GM23338 (cell line): ENCODE results near the gene SEMA4D. TPM values are rescaled to one million over a fixed set of nuclear protein-coding genes. Genes with fewer than 3 reads are reported as not detected.

ENCODE experiments used
- ATAC-seq: fragments of 200-7000 bp; cut with Tn5 transposase; 3 replicates; pipeline ENCODE4 v1.9.1; 2020
- DNase-seq: peaks from one replicate; pipeline ENCODE4 v3.0.0-alpha.2; 2015; ENCODE audit warnings: low spot score
- H2AFZ ChIP-seq: fragments of 200-600 bp; sonication (generic); 2 replicates; pipeline ENCODE4 v1.8.0; 2016; ENCODE audit warnings: antibody characterized with exemption, mild to moderate bottlenecking, moderate library complexity
- H3F3A ChIP-seq: fragments of 200-600 bp; sonication (generic); replicated peaks from 2 replicates; pipeline ENCODE4 v1.8.0; 2017; ENCODE audit warnings: antibody characterized with exemption, mixed run types, low read depth
- H3K27ac ChIP-seq: fragments of 200-600 bp; sonication (generic); 2 replicates; pipeline ENCODE4 v1.6.1; 2016; ENCODE audit warnings: low read depth
- H3K27me3 ChIP-seq: fragments of 200-600 bp; sonication (generic); 2 replicates; pipeline ENCODE4 v1.8.0; 2016; ENCODE audit warnings: mild to moderate bottlenecking, mixed run types, moderate library complexity; ENCODE audit not compliant: insufficient read depth
- H3K36me3 ChIP-seq: fragments of 200-600 bp; sonication (generic); 2 replicates; pipeline ENCODE4 v1.8.0; 2016; ENCODE audit warnings: mild to moderate bottlenecking; ENCODE audit not compliant: insufficient read depth
- H3K4me1 ChIP-seq: fragments of 200-600 bp; sonication (generic); 2 replicates; pipeline ENCODE4 v1.8.0; 2016; ENCODE audit warnings: mild to moderate bottlenecking, moderate library complexity; ENCODE audit not compliant: insufficient read depth
- H3K4me2 ChIP-seq: fragments of 200-600 bp; sonication (generic); 2 replicates; pipeline ENCODE4 v1.7.1; 2017; ENCODE audit warnings: mixed run types
- H3K4me3 ChIP-seq: fragments of 200-600 bp; sonication (generic); 2 replicates; pipeline ENCODE4 v1.6.1; 2016; ENCODE audit warnings: mixed run types
- H3K79me2 ChIP-seq: fragments of 200-600 bp; sonication (generic); replicated peaks from 2 replicates; pipeline ENCODE4 v1.8.0; 2017; ENCODE audit warnings: mild to moderate bottlenecking; ENCODE audit not compliant: insufficient read depth
- H3K9me2 ChIP-seq: fragments of 200-600 bp; sonication (generic); 2 replicates; pipeline ENCODE4 v1.8.0; 2017; ENCODE audit not compliant: insufficient read depth
- H4K20me1 ChIP-seq: fragments of 200-600 bp; sonication (generic); replicated peaks from 2 replicates; pipeline ENCODE4 v1.8.0; 2017; ENCODE audit warnings: mild to moderate bottlenecking; ENCODE audit not compliant: insufficient read depth
- H3K27ac Mint-ChIP-seq: 2 replicates; pipeline ENCODE4 v1.8.0; 2020; ENCODE audit warnings: inconsistent platforms, mild to moderate bottlenecking, moderate library complexity, mixed read lengths
- H3K27me3 Mint-ChIP-seq: 3 replicates; pipeline ENCODE4 v1.8.0; 2022; ENCODE audit warnings: low read depth, mild to moderate bottlenecking, moderate library complexity, mixed read lengths, inconsistent platforms; ENCODE audit not compliant: insufficient read depth, poor library complexity
- H3K36me3 Mint-ChIP-seq: 3 replicates; pipeline ENCODE4 v1.8.0; 2021; ENCODE audit warnings: low read depth, mild to moderate bottlenecking, inconsistent platforms, moderate library complexity, mixed read lengths
- H3K4me1 Mint-ChIP-seq: 3 replicates; pipeline ENCODE4 v1.8.0; 2020; ENCODE audit warnings: mild to moderate bottlenecking, inconsistent platforms, mixed read lengths
- H3K4me3 Mint-ChIP-seq: 3 replicates; pipeline ENCODE4 v1.8.0; 2021; ENCODE audit warnings: moderate library complexity, mild to moderate bottlenecking, inconsistent platforms, mixed read lengths
- H3K9me3 Mint-ChIP-seq: 3 replicates; pipeline ENCODE4 v1.8.0; 2020; ENCODE audit warnings: moderate library complexity, mild to moderate bottlenecking, inconsistent platforms, mixed read lengths
- EZH2 ChIP-seq: fragments of 200-600 bp; sonication (generic); IDR thresholded peaks from one replicate; pipeline ENCODE4 v1.8.0; 2017; ENCODE audit warnings: antibody characterized with exemption, mild to moderate bottlenecking, low read depth; ENCODE audit not compliant: unreplicated experiment
- EZH2phosphoT487 ChIP-seq: fragments of 200-600 bp; sonication (generic); IDR thresholded peaks from one replicate; pipeline ENCODE4 v1.8.1; 2018; ENCODE audit warnings: antibody characterized with exemption; ENCODE audit not compliant: unreplicated experiment
- JUNB ChIP-seq: IDR thresholded peaks from one replicate; pipeline ENCODE4 v1.6.1; 2016; ENCODE audit warnings: antibody characterized with exemption; ENCODE audit not compliant: unreplicated experiment
- POLR2AphosphoS5 ChIP-seq: IDR thresholded peaks from 2 replicates; pipeline ENCODE4 v1.6.1; 2016; ENCODE audit warnings: antibody characterized with exemption, low read depth
- ZNF114 ChIP-seq: fragments of 250-450 bp; sonication (Bioruptor Pico); IDR thresholded peaks from 2 replicates; pipeline ENCODE4 v1.5.0; 2020; ENCODE audit warnings: mild to moderate bottlenecking, moderate library complexity
- ZNF331 ChIP-seq: fragments of 250-450 bp; sonication (Bioruptor Pico); IDR thresholded peaks from 2 replicates; pipeline ENCODE4 v1.5.0; 2020; ENCODE audit warnings: low read depth, mild to moderate bottlenecking, moderate library complexity
- polyA plus RNA-seq: library from polyadenylated mRNA; unstranded; fragments of >200 nt; fragmentation: Nextera tagmentation; extraction: Ambion mirVana; gene quantifications from 2 replicates; pipeline ENCODE4 v1.2.1, GENCODE V29; 2016
- total RNA-seq: library from RNA; depleted of rRNA; stranded (reverse); fragments of >200 nt; shearing (Covaris generic); gene quantifications from 2 replicates; pipeline ENCODE4 v1.2.3, GENCODE V29; 2014
- TF ChIP-seq, protein P1 (sequence below): IDR thresholded peaks from 2 replicates; pipeline ENCODE4 v1.6.1; 2016; ENCODE audit warnings: antibody characterized with exemption
- TF ChIP-seq, protein P2 (sequence below), 2 experiments: fragments of 200-600 bp in 1 of 2; sonication (generic) in 1 of 2; conservative IDR thresholded peaks; 2 replicates each; pipeline versions ENCODE4 v1.5.1 to v1.6.1; 2016 to 2017; ENCODE audit warnings: antibody characterized with exemption in 2 of 2, low read depth in 2 of 2, mild to moderate bottlenecking in 2 of 2, moderate library complexity in 1 of 2
- TF ChIP-seq, protein P3 (sequence below): IDR thresholded peaks from one replicate; pipeline ENCODE4 v1.6.1; 2018; ENCODE audit warnings: antibody characterized with exemption; ENCODE audit not compliant: unreplicated experiment

The SEMA4D gene
- total and polyA plus RNA-seq, 2 experiments from 2014 or later: 19.3 to 63.0 TPM

DNA sequence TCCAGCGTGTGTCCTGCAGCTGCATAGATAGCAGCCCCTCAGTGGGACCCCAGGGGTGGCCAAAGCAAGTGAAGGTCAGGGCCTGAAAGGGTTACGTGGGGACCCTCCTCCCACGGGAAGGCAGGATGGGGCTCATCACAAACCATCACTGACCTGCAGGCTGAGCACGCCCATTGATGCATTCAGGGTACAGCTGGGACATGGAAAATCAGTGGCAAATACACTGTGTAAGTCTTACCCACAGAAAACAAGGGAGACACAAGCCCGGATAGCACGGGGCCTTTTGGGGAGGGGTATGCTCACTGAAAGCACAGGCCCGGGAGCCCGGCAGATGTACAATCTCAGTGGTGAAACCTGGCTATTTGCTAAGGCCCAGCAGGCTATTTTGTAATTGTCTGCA, 49.1 kb downstream of the SEMA4D start (continued):
- TF ChIP-seq, protein P1, sequence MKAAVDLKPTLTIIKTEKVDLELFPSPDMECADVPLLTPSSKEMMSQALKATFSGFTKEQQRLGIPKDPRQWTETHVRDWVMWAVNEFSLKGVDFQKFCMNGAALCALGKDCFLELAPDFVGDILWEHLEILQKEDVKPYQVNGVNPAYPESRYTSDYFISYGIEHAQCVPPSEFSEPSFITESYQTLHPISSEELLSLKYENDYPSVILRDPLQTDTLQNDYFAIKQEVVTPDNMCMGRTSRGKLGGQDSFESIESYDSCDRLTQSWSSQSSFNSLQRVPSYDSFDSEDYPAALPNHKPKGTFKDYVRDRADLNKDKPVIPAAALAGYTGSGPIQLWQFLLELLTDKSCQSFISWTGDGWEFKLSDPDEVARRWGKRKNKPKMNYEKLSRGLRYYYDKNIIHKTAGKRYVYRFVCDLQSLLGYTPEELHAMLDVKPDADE: no peak
- no peak for TF ChIP-seq EZH2

DNA sequence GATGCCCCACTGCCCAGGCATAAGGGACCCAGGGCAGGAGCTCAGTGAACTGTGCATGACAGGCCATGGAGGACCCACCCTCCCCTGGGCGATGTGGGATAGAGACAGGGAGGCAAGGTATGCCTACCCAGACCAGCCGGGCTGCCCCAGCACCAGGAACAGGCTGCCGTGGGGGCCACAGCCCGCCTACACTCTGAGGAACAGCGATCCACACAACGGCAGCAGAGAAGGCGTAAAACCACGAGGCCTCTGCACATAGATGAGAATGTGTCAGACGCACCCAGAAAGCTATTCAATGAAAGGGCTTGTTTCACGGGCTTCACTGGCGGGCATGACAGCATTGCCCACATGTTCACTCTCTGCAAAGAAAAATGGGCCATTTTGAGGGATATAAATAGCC, 49.5 kb downstream of the SEMA4D start:
- H3K27me3 Mint-ChIP-seq: peaks cover 3% of the 10 kb centered on the region
- no peak overlapping the region for H3K4me3 Mint-ChIP-seq
- no peak for DNase-seq
- Histone ChIP-seq H3K4me2 (no peak overlapping the region), H3K27ac (no peak overlapping the region), H3K4me1 (no peaks in the 10 kb centered on the region), H3K4me3 (no peak overlapping the region), H3F3A (no peaks in the 10 kb centered on the region), H3K36me3 (no peaks in the 10 kb centered on the region; the same call in 1 of the 2 replicates), H2AFZ (no peak overlapping the region), H3K79me2 (peaks cover 49% of the 10 kb centered on the region), H3K9me2 (no peaks in the 10 kb centered on the region), H3K27me3 (no peaks in the 10 kb centered on the region), H4K20me1 (peaks cover 3% of the 10 kb centered on the region)
- ATAC-seq: no peak
- H3K27ac Mint-ChIP-seq: no peak overlapping the region
- H3K4me1 Mint-ChIP-seq: peaks cover 11% of the 10 kb centered on the region
- no peaks in the 10 kb centered on the region for H3K9me3 Mint-ChIP-seq
- TF ChIP-seq, protein P1: no peak
- peaks cover 12% of the 10 kb centered on the region for H3K36me3 Mint-ChIP-seq

DNA sequence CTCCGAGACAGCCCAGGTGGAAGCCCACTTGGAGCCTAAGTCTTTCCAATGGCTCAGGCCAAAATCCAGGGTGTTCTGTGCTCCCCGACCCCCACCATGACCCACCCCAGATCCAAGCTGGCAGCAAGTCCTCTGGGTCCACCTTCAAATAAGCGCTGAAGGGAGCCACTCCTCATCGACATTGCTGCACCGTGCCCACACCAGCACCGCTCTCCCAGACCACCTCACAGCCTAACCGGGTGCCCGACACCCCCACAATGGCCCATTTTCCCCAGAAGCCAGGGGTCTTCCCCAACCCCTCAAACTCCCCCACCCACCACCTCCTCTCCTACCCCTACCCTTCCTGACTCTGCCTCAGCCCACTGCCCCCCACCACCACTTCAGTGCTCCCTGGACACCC, 50.5 kb downstream of the SEMA4D start:
- DNase-seq (no peak), ATAC-seq (no peak)
- Histone ChIP-seq H3K4me3 (no peak overlapping the region), H3F3A (no peaks in the 10 kb centered on the region), H2AFZ (no peak overlapping the region), H4K20me1 (peaks cover 3% of the 10 kb centered on the region; the same call in 1 of the 2 replicates), H3K9me2 (no peaks in the 10 kb centered on the region), H3K27me3 (no peaks in the 10 kb centered on the region), H3K79me2 (peaks cover 48% of the 10 kb centered on the region), H3K27ac (no peak overlapping the region), H3K4me2 (no peak overlapping the region), H3K4me1 (no peaks in the 10 kb centered on the region), H3K36me3 (no peaks in the 10 kb centered on the region; the same call in 1 of the 2 replicates)
- peaks cover 10% of the 10 kb centered on the region for H3K36me3 Mint-ChIP-seq
- H3K27me3 Mint-ChIP-seq: peaks cover 5% of the 10 kb centered on the region
- no peaks in the 10 kb centered on the region for H3K9me3 Mint-ChIP-seq
- TF ChIP-seq, protein P2, sequence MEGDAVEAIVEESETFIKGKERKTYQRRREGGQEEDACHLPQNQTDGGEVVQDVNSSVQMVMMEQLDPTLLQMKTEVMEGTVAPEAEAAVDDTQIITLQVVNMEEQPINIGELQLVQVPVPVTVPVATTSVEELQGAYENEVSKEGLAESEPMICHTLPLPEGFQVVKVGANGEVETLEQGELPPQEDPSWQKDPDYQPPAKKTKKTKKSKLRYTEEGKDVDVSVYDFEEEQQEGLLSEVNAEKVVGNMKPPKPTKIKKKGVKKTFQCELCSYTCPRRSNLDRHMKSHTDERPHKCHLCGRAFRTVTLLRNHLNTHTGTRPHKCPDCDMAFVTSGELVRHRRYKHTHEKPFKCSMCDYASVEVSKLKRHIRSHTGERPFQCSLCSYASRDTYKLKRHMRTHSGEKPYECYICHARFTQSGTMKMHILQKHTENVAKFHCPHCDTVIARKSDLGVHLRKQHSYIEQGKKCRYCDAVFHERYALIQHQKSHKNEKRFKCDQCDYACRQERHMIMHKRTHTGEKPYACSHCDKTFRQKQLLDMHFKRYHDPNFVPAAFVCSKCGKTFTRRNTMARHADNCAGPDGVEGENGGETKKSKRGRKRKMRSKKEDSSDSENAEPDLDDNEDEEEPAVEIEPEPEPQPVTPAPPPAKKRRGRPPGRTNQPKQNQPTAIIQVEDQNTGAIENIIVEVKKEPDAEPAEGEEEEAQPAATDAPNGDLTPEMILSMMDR (conservative IDR thresholded peaks at IDR 0.05; ENCODE audit: low read depth in 2 of 2): no peak
- TF ChIP-seq POLR2AphosphoS5 (no peak), JUNB (no peak), EZH2phosphoT487 (no peak), ZNF331 (CRISPR knock-in tag) (no peak), ZNF114 (CRISPR knock-in tag) (no peak), EZH2 (no peak)
- TF ChIP-seq, protein P3, sequence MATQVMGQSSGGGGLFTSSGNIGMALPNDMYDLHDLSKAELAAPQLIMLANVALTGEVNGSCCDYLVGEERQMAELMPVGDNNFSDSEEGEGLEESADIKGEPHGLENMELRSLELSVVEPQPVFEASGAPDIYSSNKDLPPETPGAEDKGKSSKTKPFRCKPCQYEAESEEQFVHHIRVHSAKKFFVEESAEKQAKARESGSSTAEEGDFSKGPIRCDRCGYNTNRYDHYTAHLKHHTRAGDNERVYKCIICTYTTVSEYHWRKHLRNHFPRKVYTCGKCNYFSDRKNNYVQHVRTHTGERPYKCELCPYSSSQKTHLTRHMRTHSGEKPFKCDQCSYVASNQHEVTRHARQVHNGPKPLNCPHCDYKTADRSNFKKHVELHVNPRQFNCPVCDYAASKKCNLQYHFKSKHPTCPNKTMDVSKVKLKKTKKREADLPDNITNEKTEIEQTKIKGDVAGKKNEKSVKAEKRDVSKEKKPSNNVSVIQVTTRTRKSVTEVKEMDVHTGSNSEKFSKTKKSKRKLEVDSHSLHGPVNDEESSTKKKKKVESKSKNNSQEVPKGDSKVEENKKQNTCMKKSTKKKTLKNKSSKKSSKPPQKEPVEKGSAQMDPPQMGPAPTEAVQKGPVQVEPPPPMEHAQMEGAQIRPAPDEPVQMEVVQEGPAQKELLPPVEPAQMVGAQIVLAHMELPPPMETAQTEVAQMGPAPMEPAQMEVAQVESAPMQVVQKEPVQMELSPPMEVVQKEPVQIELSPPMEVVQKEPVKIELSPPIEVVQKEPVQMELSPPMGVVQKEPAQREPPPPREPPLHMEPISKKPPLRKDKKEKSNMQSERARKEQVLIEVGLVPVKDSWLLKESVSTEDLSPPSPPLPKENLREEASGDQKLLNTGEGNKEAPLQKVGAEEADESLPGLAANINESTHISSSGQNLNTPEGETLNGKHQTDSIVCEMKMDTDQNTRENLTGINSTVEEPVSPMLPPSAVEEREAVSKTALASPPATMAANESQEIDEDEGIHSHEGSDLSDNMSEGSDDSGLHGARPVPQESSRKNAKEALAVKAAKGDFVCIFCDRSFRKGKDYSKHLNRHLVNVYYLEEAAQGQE: no peak
- H3K4me3 Mint-ChIP-seq: no peak overlapping the region
- peaks cover 16% of the 10 kb centered on the region for H3K4me1 Mint-ChIP-seq
- peak overlapping the region; percentile 73 for H3K27ac Mint-ChIP-seq
